Nephron progenitor cell (in vitro differentiated cells): Measurements from ENCODE around the gene NOD1.

Experiments
- DNase-seq: peaks from one replicate; pipeline ENCODE4 v3.0.0; 2021
- H3K27ac Mint-ChIP-seq: 2 replicates; pipeline ENCODE4 v1.8.0; 2021; ENCODE audit warnings: mild to moderate bottlenecking, moderate library complexity, mixed read lengths
- H3K27me3 Mint-ChIP-seq: 2 replicates; pipeline ENCODE4 v1.8.0; 2021; ENCODE audit warnings: mild to moderate bottlenecking, low read depth, mixed read lengths; ENCODE audit not compliant: poor library complexity
- H3K36me3 Mint-ChIP-seq: 2 replicates; pipeline ENCODE4 v1.8.0; 2021; ENCODE audit warnings: low read depth, mixed read lengths
- H3K4me1 Mint-ChIP-seq: 2 replicates; pipeline ENCODE4 v1.8.0; 2021; ENCODE audit warnings: mixed read lengths
- H3K4me3 Mint-ChIP-seq: 2 replicates; pipeline ENCODE4 v1.8.0; 2021; ENCODE audit warnings: mild to moderate bottlenecking, moderate library complexity, mixed read lengths
- H3K9me3 Mint-ChIP-seq: 2 replicates; pipeline ENCODE4 v1.8.0; 2021; ENCODE audit warnings: mild to moderate bottlenecking, moderate library complexity, mixed read lengths
- CTCF ChIP-seq: fragments of 200-600 bp; sonication (generic); IDR thresholded peaks from 2 replicates; pipeline ENCODE4 v1.5.0; 2021; ENCODE audit warnings: antibody characterized with exemption

Gene NOD1

GRCh38 chr7:30476459-30477145 is 2.0 kb downstream of the NOD1 start:
- TF ChIP-seq CTCF: no peak
- Mint-ChIP-seq H3K36me3 (no peaks in the 10 kb centered on the region), H3K4me3 (no peak overlapping the region), H3K27me3 (no peaks in the 10 kb centered on the region), H3K4me1 (peaks cover 27% of the 10 kb centered on the region), H3K9me3 (no peaks in the 10 kb centered on the region), H3K27ac (no peak overlapping the region)
- DNase-seq: no peak

DNA sequence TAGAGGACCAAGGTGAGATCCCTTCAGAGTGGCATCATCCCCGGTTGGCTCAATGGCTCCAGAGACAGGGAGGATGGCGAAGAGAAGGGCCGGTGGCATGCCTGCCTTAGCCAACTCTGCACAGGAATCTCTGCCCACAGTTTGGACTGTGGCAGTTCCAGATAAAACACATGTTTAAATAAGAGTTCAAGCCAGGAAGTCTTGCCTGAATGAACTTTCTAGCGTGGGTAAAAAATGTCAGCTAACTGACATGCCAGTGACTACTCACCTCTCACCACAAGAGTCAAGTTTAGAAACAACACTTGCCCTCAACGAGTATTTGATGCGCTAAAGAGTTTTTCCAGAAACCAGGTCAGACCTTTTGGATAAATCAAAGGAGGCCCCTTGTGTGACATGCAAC is 3.0 kb downstream of the NOD1 start:
- Mint-ChIP-seq H3K9me3 (no peaks in the 10 kb centered on the region), H3K27ac (no peak overlapping the region), H3K4me3 (no peak overlapping the region)

DNA sequence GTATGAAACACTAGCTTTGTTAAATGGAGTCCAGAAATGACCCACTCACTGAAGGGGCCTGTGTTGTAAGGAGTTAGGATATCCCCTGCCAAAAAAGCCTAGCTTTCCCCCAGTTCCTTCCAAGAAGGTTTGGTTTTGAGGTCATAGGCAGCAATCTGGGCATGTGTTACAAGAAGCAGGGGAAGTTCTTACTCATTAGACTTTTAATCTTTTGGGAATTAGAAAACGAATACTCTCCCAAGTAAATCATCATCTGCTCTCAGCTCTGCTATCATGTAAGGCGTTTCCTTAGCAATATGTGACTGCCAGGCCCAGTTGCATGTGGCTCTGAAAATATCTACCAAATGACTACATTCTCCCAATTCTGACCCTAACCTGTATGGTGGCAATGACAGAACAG is 3.7 kb downstream of the NOD1 start:
- Mint-ChIP-seq H3K36me3 (no peaks in the 10 kb centered on the region), H3K27me3 (peaks cover 3% of the 10 kb centered on the region), H3K9me3 (no peaks in the 10 kb centered on the region), H3K4me3 (no peak overlapping the region), H3K27ac (no peak overlapping the region), H3K4me1 (peaks cover 44% of the 10 kb centered on the region)
- no peak for TF ChIP-seq CTCF
- DNase-seq: no peak

More for the DNA sequence above, 3.0 kb downstream of the NOD1 start:
- H3K36me3 Mint-ChIP-seq: no peaks in the 10 kb centered on the region
- TF ChIP-seq CTCF: no peak
- no peaks in the 10 kb centered on the region for H3K27me3 Mint-ChIP-seq
- H3K4me1 Mint-ChIP-seq: peaks cover 37% of the 10 kb centered on the region
- no peak for DNase-seq

DNA sequence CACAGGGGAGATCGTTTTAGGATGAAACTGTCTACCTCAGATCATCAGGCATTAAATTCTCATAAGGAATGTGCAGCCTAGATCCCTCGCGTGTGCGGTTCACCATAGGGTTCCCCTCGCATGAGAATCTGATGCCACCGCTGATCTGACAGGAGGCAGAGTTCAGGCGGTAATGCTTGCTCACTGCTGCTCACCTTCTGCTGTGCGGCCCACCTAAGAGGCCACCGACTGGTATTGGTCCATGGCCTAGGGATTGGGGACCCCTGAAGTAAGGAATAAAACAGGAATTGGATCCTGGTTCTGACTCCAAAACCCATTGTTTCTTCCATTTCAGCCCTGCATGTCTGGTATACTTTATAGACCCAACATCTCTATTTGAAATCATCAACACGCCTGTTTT is 4.1 kb downstream of the NOD1 start:
- Mint-ChIP-seq H3K27me3 (peaks cover 3% of the 10 kb centered on the region), H3K27ac (no peak overlapping the region)
- DNase-seq: no peak

DNA sequence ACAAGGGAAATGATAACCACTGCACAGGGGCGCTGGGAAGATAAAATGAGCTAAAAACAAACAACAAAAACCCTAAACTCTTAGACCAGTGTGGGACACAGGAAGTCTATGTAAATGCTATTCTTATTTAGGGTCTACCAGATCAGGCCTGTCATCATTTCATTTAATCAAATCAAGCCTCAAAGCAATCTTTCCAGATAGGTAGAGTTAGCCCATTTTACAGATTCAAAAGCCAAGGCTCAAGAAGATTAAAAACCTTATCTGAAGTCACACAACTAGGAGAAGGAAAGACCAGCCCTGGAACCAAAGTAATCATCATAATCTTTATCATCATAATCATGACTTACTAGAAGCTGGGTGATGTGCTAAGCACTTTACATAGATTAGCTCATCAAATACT is 4.7 kb downstream of the NOD1 start:
- no peaks in the 10 kb centered on the region for H3K9me3 Mint-ChIP-seq
- DNase-seq: no peak
- no peak for TF ChIP-seq CTCF
- H3K27ac Mint-ChIP-seq: no peak overlapping the region
- peaks cover 3% of the 10 kb centered on the region for H3K27me3 Mint-ChIP-seq
- H3K36me3 Mint-ChIP-seq: no peaks in the 10 kb centered on the region
- no peak overlapping the region for H3K4me3 Mint-ChIP-seq
- peaks cover 54% of the 10 kb centered on the region for H3K4me1 Mint-ChIP-seq

More for the DNA sequence above, 4.1 kb downstream of the NOD1 start:
- Mint-ChIP-seq H3K4me1 (peaks cover 48% of the 10 kb centered on the region), H3K9me3 (no peaks in the 10 kb centered on the region), H3K36me3 (no peaks in the 10 kb centered on the region), H3K4me3 (no peak overlapping the region)
- no peak for TF ChIP-seq CTCF
